ENCODE results near the gene PLEKHN1.

PLEKHN1 gene

DNA sequence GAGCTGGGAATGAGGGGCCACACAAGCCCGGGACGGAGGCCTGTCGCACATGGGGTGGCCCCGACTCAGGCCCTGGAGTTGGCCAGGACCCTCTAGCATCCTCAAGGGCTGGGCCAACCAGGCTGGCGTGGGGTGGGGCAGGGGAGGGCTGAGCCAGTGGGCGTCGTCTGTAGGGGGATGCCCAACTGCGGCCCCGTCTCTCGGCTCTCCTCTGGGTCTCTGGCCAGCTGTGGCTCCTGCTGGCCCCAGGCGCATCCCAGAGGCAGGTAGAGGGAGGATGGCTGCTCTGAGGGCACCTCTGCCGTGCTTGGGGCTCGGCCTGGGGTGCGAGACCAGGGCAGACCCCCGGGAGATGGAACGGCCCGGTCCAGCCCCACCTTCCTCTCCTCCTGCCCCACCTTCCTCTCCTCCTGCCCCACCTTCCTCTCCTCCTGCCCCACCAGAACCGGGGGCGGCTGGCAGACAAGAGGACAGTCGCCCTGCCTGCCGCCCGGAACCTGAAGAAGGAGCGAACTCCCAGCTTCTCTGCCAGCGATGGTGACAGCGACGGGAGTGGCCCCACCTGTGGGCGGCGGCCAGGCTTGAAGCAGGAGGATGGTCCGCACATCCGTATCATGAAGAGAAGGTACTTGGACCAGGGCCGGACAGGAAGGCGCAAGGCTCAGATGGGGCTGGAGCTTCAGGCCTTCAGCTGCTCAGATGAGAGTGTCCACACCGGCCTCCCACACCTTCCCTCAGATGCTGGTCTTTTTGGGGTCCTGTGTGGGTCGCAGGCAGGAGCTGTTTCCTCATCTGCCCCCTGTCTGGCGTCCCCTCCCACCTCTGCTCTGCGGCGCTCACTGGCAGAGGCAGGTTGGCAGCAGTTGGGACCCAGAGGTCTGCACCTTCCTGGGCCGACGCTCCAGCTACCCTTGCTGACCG, 36.3 kb upstream of the PLEKHN1 start (continued):
- TF ChIP-seq ZFHX2 (tag by site-specific recombination; conservative IDR thresholded peaks at IDR 0.05) (peak; percentile 54), SP2 (tag by site-specific recombination; IDR thresholded peaks at IDR 0.05) (peak; percentile 31), ZNF600 (tag by site-specific recombination; IDR thresholded peaks at IDR 0.05) (peak; percentile 92), ZSCAN30 (tag by site-specific recombination; IDR thresholded peaks at IDR 0.05) (no peak), ZBTB8A (tag by site-specific recombination; IDR thresholded peaks at IDR 0.05) (0 out of 2 replicates have a peak, but pooled peaks have one; percentile 15), ZNF211 (tag by site-specific recombination; IDR thresholded peaks at IDR 0.05; ENCODE audit: low read depth) (no peak), ZNF132 (tag by site-specific recombination; IDR thresholded peaks at IDR 0.05; ENCODE audit: borderline replicate concordance) (no peak), ZNF366 (tag by site-specific recombination; conservative IDR thresholded peaks at IDR 0.05) (0 out of 2 replicates have a peak, but pooled peaks have one; percentile 46), ZNF133 (tag by site-specific recombination; IDR thresholded peaks at IDR 0.05) (no peak), ZNF10 (tag by site-specific recombination; IDR thresholded peaks at IDR 0.05) (no peak), ZNF623 (tag by site-specific recombination; IDR thresholded peaks at IDR 0.05) (no peak)
- TF ChIP-seq, protein P1, sequence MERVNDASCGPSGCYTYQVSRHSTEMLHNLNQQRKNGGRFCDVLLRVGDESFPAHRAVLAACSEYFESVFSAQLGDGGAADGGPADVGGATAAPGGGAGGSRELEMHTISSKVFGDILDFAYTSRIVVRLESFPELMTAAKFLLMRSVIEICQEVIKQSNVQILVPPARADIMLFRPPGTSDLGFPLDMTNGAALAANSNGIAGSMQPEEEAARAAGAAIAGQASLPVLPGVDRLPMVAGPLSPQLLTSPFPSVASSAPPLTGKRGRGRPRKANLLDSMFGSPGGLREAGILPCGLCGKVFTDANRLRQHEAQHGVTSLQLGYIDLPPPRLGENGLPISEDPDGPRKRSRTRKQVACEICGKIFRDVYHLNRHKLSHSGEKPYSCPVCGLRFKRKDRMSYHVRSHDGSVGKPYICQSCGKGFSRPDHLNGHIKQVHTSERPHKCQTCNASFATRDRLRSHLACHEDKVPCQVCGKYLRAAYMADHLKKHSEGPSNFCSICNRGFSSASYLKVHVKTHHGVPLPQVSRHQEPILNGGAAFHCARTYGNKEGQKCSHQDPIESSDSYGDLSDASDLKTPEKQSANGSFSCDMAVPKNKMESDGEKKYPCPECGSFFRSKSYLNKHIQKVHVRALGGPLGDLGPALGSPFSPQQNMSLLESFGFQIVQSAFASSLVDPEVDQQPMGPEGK (tag by site-specific recombination; IDR thresholded peaks at IDR 0.05), result no peak
- TF ChIP-seq, protein P2, sequence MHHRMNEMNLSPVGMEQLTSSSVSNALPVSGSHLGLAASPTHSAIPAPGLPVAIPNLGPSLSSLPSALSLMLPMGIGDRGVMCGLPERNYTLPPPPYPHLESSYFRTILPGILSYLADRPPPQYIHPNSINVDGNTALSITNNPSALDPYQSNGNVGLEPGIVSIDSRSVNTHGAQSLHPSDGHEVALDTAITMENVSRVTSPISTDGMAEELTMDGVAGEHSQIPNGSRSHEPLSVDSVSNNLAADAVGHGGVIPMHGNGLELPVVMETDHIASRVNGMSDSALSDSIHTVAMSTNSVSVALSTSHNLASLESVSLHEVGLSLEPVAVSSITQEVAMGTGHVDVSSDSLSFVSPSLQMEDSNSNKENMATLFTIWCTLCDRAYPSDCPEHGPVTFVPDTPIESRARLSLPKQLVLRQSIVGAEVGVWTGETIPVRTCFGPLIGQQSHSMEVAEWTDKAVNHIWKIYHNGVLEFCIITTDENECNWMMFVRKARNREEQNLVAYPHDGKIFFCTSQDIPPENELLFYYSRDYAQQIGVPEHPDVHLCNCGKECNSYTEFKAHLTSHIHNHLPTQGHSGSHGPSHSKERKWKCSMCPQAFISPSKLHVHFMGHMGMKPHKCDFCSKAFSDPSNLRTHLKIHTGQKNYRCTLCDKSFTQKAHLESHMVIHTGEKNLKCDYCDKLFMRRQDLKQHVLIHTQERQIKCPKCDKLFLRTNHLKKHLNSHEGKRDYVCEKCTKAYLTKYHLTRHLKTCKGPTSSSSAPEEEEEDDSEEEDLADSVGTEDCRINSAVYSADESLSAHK (tag by site-specific recombination; IDR thresholded peaks at IDR 0.05), result no peak

DNA sequence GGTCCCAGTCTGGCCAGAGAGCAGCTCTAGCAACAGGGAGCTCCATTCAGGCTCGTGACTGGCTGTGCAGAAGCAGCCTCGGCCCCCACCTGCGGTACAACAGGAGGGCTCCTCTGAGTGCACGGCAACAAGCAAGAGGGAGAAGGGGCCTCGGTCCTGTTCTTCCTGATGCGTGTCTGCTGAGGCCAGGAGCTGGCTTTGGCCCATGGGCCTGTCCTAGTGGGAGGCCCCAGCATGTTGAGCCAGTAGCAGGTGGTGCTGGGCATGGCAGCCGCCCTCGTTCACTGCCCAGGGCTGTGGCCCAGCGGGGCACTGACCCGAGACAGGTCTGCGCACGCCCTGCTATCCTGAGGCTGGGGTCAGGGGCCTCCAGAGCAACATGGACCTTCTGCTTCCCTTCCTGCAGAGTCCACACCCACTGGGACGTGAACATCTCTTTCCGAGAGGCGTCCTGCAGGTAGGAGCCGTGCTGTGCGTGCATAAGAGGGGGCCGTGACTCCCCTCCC, 35.6 kb upstream of the PLEKHN1 start:
- Histone ChIP-seq H3K27ac (ENCODE audit: extremely low read depth, low read depth, low read length) (peak overlapping the region; percentile 25; the same call in 1 of the 2 replicates), H3K36me3 (ENCODE audit: control insufficient read depth in 2 of 2, insufficient read depth in 1 of 2, low read length in 2 of 2) (peaks cover 0 to 65% of the 10 kb centered on the region in 2 experiments; a peak in 1 of 3 replicates), H3K4me3 (ENCODE audit: low read depth, low read length) (no peak overlapping the region), H3K4me1 (ENCODE audit: control insufficient read depth, insufficient read depth, low read length) (peaks cover 24% of the 10 kb centered on the region), H3K9me3 (ENCODE audit: control insufficient read depth, insufficient read depth, low read depth, low read length) (no peaks in the 10 kb centered on the region)
- ChIA-PET CTCF (interaction anchor here (1.0 to 2.7 kb wide), 5 partner anchors 8 to 25 kb away, joined by 3 to 16 read pairs (median 3); no protein-coding TSS in a partner anchor), POLR2A (interaction anchor here (0.8 to 6.5 kb wide), 6 partner anchors 11 to 45 kb away, joined by 3 to 111 read pairs (median 4); no protein-coding TSS in a partner anchor)
- peak; percentile 87 for TF ChIP-seq SCRT2 (tag by site-specific recombination; IDR thresholded peaks at IDR 0.05)
- TF ChIP-seq ZNF221 (tag by site-specific recombination; IDR thresholded peaks at IDR 0.05; ENCODE audit: borderline replicate concordance), result no peak
- TF ChIP-seq SCRT1 (tag by site-specific recombination; IDR thresholded peaks at IDR 0.05; ENCODE audit: borderline replicate concordance), result peak; percentile 86; the same call in 1 of the 2 replicates
- no peak for TF ChIP-seq ZBTB17 (tag by site-specific recombination; IDR thresholded peaks at IDR 0.05)
- TF ChIP-seq ZNF2 (tag by site-specific recombination; IDR thresholded peaks at IDR 0.05), result peak; percentile 32; the same call in 1 of the 2 replicates
- no peak for TF ChIP-seq ZNF623 (tag by site-specific recombination; IDR thresholded peaks at IDR 0.05)
- no peak for TF ChIP-seq ZNF600 (tag by site-specific recombination; IDR thresholded peaks at IDR 0.05)
- TF ChIP-seq ZNF341 (tag by site-specific recombination; IDR thresholded peaks at IDR 0.05; ENCODE audit: low read depth), result peak; percentile 55; the same call in 1 of the 2 replicates
- TF ChIP-seq, protein P3, sequence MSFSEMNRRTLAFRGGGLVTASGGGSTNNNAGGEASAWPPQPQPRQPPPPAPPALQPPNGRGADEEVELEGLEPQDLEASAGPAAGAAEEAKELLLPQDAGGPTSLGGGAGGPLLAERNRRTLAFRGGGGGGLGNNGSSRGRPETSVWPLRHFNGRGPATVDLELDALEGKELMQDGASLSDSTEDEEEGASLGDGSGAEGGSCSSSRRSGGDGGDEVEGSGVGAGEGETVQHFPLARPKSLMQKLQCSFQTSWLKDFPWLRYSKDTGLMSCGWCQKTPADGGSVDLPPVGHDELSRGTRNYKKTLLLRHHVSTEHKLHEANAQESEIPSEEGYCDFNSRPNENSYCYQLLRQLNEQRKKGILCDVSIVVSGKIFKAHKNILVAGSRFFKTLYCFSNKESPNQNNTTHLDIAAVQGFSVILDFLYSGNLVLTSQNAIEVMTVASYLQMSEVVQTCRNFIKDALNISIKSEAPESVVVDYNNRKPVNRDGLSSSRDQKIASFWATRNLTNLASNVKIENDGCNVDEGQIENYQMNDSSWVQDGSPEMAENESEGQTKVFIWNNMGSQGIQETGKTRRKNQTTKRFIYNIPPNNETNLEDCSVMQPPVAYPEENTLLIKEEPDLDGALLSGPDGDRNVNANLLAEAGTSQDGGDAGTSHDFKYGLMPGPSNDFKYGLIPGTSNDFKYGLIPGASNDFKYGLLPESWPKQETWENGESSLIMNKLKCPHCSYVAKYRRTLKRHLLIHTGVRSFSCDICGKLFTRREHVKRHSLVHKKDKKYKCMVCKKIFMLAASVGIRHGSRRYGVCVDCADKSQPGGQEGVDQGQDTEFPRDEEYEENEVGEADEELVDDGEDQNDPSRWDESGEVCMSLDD (tag by site-specific recombination; IDR thresholded peaks at IDR 0.05), result no peak
- TF ChIP-seq EGR2 (tag by site-specific recombination; IDR thresholded peaks at IDR 0.05; ENCODE audit: low read depth), result no peak
- TF ChIP-seq, protein P4, sequence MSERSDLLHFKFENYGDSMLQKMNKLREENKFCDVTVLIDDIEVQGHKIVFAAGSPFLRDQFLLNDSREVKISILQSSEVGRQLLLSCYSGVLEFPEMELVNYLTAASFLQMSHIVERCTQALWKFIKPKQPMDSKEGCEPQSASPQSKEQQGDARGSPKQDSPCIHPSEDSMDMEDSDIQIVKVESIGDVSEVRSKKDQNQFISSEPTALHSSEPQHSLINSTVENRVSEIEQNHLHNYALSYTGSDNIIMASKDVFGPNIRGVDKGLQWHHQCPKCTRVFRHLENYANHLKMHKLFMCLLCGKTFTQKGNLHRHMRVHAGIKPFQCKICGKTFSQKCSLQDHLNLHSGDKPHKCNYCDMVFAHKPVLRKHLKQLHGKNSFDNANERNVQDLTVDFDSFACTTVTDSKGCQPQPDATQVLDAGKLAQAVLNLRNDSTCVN (tag by site-specific recombination; optimal IDR thresholded peaks at IDR 0.05), result peak; percentile 7
- no peak for TF ChIP-seq ZNF114 (tag by site-specific recombination; IDR thresholded peaks at IDR 0.05)
- peak; percentile 31; the same call in 1 of the 2 replicates for TF ChIP-seq GLIS2 (tag by site-specific recombination; IDR thresholded peaks at IDR 0.05)
- TF ChIP-seq, protein P1 (tag by site-specific recombination; IDR thresholded peaks at IDR 0.05), result peak; percentile 43; the same call in 1 of the 2 replicates

Data from HEK293 (cell line).